Body of pancreas (tissue), 4 donors: ENCODE measurements around the gene SPATA31E1.

Experiments used
- POLR2A ChIP-seq, 3 donors: fragments of 450-650 bp; IDR thresholded peaks; one replicate each; pipeline ENCODE4 v1.6.1; 2016; ENCODE audit warnings: antibody characterized with exemption in 3 of 3, mild to moderate bottlenecking in 2 of 3
- TF ChIP-seq, protein P1 (sequence below), 7 experiments: fragments of 450-650 bp in 4 of 7; fragments of 200-600 bp in 3 of 7; sonication (generic) in 3 of 7; IDR thresholded peaks; one replicate each; pipeline ENCODE4 v1.5.1; 2016 to 2019; ENCODE audit warnings: antibody characterized with exemption in 7 of 7

DNA sequence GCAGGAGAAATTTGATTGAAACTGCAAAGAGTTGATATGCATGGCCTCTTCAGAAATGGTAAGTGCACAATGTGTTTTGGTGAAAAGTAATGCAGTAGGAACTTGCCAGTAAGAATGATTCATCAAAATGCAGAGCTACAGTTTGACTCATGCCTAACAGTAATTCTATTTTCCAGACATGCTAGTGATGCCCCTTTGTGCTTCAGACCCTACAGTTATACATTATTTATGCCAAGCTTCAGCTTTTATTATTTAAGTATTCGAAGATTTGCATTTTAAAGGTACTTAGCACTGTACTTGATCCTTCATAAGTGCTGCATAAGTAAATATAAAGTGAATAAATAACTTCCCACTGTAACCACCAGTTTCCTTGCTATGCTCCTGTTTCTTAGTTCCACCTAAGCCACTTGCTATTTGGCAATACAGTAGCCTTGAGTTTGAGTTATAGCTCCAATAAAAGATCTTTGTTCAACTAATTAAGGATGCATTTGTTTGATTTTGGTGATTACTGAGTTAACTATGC is 3.6 kb upstream of the SPATA31E1 start:
- TF ChIP-seq POLR2A (IDR thresholded peaks at IDR 0.05): no peak
- TF ChIP-seq, protein P1, sequence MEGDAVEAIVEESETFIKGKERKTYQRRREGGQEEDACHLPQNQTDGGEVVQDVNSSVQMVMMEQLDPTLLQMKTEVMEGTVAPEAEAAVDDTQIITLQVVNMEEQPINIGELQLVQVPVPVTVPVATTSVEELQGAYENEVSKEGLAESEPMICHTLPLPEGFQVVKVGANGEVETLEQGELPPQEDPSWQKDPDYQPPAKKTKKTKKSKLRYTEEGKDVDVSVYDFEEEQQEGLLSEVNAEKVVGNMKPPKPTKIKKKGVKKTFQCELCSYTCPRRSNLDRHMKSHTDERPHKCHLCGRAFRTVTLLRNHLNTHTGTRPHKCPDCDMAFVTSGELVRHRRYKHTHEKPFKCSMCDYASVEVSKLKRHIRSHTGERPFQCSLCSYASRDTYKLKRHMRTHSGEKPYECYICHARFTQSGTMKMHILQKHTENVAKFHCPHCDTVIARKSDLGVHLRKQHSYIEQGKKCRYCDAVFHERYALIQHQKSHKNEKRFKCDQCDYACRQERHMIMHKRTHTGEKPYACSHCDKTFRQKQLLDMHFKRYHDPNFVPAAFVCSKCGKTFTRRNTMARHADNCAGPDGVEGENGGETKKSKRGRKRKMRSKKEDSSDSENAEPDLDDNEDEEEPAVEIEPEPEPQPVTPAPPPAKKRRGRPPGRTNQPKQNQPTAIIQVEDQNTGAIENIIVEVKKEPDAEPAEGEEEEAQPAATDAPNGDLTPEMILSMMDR (IDR thresholded peaks at IDR 0.05): no peak
